Tibial nerve (tissue), 4 donors: ENCODE measurements around the gene USF1. TPM values are rescaled to one million over a fixed set of nuclear protein-coding genes. Genes with fewer than 3 reads are reported as not detected.

Experiments
- DNase-seq, 2 donors: peaks; one replicate each; pipeline ENCODE4 v3.0.0-alpha.2; 2019; ENCODE audit warnings: low spot score in 2 of 2
- H3K27ac ChIP-seq, 4 donors: fragments of 200-600 bp; sonication (generic) in 3 of 4; one replicate each; pipeline ENCODE4 v1.5.1; 2017 to 2019; ENCODE audit warnings: mild to moderate bottlenecking in 1 of 4
- H3K27me3 ChIP-seq, 2 donors: fragments of 200-600 bp; sonication (generic) in 1 of 2; one replicate each; pipeline versions ENCODE4 v1.5.1 to v1.6.0; 2017 to 2019
- H3K36me3 ChIP-seq, 3 donors: fragments of 200-600 bp; sonication (generic); one replicate each; pipeline ENCODE4 v1.5.1; 2018 to 2019
- H3K4me1 ChIP-seq, 4 donors: fragments of 200-600 bp; sonication (generic) in 3 of 4; one replicate each; pipeline ENCODE4 v1.5.1; 2017 to 2019
- H3K4me3 ChIP-seq, 4 donors: fragments of 200-600 bp; sonication (generic) in 3 of 4; one replicate each; pipeline ENCODE4 v1.5.1; 2017 to 2019; ENCODE audit warnings: mild to moderate bottlenecking in 1 of 4, moderate library complexity in 1 of 4
- H3K9me3 ChIP-seq, 4 donors: fragments of 200-600 bp; sonication (generic) in 3 of 4; one replicate each; pipeline ENCODE4 v1.5.1; 2017 to 2019
- CTCF ChIP-seq, 5 experiments: fragments of 200-600 bp in 3 of 5; fragments of 450-650 bp in 2 of 5; sonication (generic) in 3 of 5; IDR thresholded peaks; one replicate each; pipeline ENCODE4 v1.5.1; 2016 to 2019; ENCODE audit warnings: antibody characterized with exemption in 5 of 5, mild to moderate bottlenecking in 3 of 5, moderate library complexity in 2 of 5
- EP300 ChIP-seq, 2 donors: sonication (generic); formaldehyde crosslinking; IDR thresholded peaks; one replicate each; pipeline ENCODE4 v1.6.1; 2017; ENCODE audit warnings: antibody characterized with exemption in 2 of 2, mild to moderate bottlenecking in 1 of 2
- POLR2A ChIP-seq, 2 donors: fragments of 450-650 bp; IDR thresholded peaks; one replicate each; pipeline ENCODE4 v1.6.1; 2017; ENCODE audit warnings: antibody characterized with exemption in 2 of 2, mild to moderate bottlenecking in 2 of 2, moderate library complexity in 2 of 2
- WGBS, 2 donors: methylation state at CpG; one replicate each; pipeline ENCODE4 v1.1.5; 2018; 5-methylcytosine and 5-hydroxymethylcytosine counted together
- total RNA-seq, 4 donors: library from RNA; depleted of rRNA; stranded (reverse); fragments of >200 nt; gene quantifications; one replicate each; pipeline ENCODE4 v1.1.0, GENCODE V29; 2016

The USF1 gene
- total RNA-seq, 4 donors from 2014 or later, result 59.4 to 66.1 (median 62.9) TPM

- Histone ChIP-seq H3K4me1 (no peaks in the 10 kb centered on the region), H3K36me3 (no peaks in the 10 kb centered on the region), H3K4me3 (no peak overlapping the region), H3K27me3 (no peaks in the 10 kb centered on the region), H3K27ac (peak overlapping the region in 1 of 4 donors; percentile 21), H3K9me3 (no peaks in the 10 kb centered on the region)
- TF ChIP-seq POLR2A (IDR thresholded peaks at IDR 0.05) (no peak), EP300 (IDR thresholded peaks at IDR 0.05) (peak in 1 of 2 donors; percentile 41), CTCF (IDR thresholded peaks at IDR 0.05) (no peak)
- peak; percentile 40 to 64 for DNase-seq
- WGBS, 2 donors, result 33 to 56% methylated on average over 8 of the region's 8 CpGs
These were observed 37.4 kb upstream of the USF1 start for GRCh38 chr1:161082996-161083747.

- H3K27me3 ChIP-seq, result no peaks in the 10 kb centered on the region
- WGBS, 2 donors, result 88 to 92% methylated on average over 2 of the region's 2 CpGs
- no peak overlapping the region for H3K4me3 ChIP-seq
- no peak for TF ChIP-seq CTCF (IDR thresholded peaks at IDR 0.05)
- no peak for TF ChIP-seq EP300 (IDR thresholded peaks at IDR 0.05)
- no peak for TF ChIP-seq POLR2A (IDR thresholded peaks at IDR 0.05)
- H3K27ac ChIP-seq, result peak overlapping the region in 1 of 4 donors; percentile 21
- no peaks in the 10 kb centered on the region for H3K36me3 ChIP-seq
- no peak for DNase-seq
- H3K9me3 ChIP-seq, result no peaks in the 10 kb centered on the region
- no peaks in the 10 kb centered on the region for H3K4me1 ChIP-seq
These were observed 36.7 kb upstream of the USF1 start for GRCh38 chr1:161082483-161082882.

GRCh38 chr1:161081519-161081918, 35.7 kb upstream of the USF1 start:
- Histone ChIP-seq H3K4me3 (no peak overlapping the region), H3K27ac (no peak overlapping the region), H3K9me3 (no peaks in the 10 kb centered on the region), H3K4me1 (no peaks in the 10 kb centered on the region), H3K36me3 (no peaks in the 10 kb centered on the region), H3K27me3 (no peaks in the 10 kb centered on the region)
- WGBS, 2 donors, result 77% methylated on average over 5 of the region's 5 CpGs
- no peak for DNase-seq
- TF ChIP-seq CTCF (IDR thresholded peaks at IDR 0.05), result no peak
- no peak for TF ChIP-seq EP300 (IDR thresholded peaks at IDR 0.05)
- no peak for TF ChIP-seq POLR2A (IDR thresholded peaks at IDR 0.05)

GRCh38 chr1:161080441-161081405, 34.9 kb upstream of the USF1 start:
- Histone ChIP-seq H3K27ac (no peak overlapping the region), H3K9me3 (no peaks in the 10 kb centered on the region), H3K27me3 (no peaks in the 10 kb centered on the region), H3K36me3 (no peaks in the 10 kb centered on the region), H3K4me1 (no peaks in the 10 kb centered on the region), H3K4me3 (no peak overlapping the region)
- DNase-seq, result no peak
- no peak for TF ChIP-seq CTCF (IDR thresholded peaks at IDR 0.05)
- no peak for TF ChIP-seq EP300 (IDR thresholded peaks at IDR 0.05)
- TF ChIP-seq POLR2A (IDR thresholded peaks at IDR 0.05), result no peak
- 61 to 64% methylated on average over 5 of the region's 5 CpGs for whole genome bisulfite sequencing, 2 donors
